Coronary artery (tissue), 2 donors: ENCODE results near the gene CD37.
"Not testable (repeated sequence)": the region's sequence is repeated elsewhere in the genome, so short reads cannot be mapped to it uniquely, and the experiment has no call there.

Source experiments
- DNase-seq: peaks from one replicate; pipeline ENCODE4 v3.0.0-alpha.2; 2017; ENCODE audit warnings: low spot score
- H3K27ac ChIP-seq, 2 donors: fragments of 200-600 bp; sonication (generic); one replicate each; pipeline ENCODE4 v1.5.1; 2016 to 2019
- H3K4me3 ChIP-seq: fragments of 200-600 bp; sonication (generic); 2 replicates; pipeline ENCODE4 v1.5.1; 2016; ENCODE audit warnings: mild to moderate bottlenecking, moderate library complexity
- TF ChIP-seq, protein P1 (sequence below): fragments of 200-600 bp; sonication (generic); IDR thresholded peaks from one replicate; pipeline ENCODE4 v1.5.1; 2019; ENCODE audit warnings: antibody characterized with exemption

Gene CD37

DNA sequence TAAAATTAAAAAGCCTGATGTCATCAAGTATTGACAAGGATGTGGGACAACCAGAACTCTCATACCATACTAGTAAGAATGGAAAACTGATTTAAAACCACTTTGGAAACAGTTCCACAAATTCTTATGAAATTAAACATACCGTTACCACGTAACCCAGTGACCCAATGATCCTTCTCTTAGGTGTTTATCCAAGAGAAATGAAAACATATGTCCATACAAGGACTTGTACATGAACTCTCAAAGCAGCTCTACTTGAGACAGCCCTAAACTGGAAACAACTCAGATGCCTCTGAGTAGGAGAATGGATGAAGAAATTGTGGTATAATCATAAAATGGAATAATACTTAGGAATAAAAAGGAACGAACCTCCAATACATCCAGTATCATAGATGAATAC lies 37.8 kb upstream of the CD37 start:
- Histone ChIP-seq H3K27ac (no peak overlapping the region), H3K4me3 (no peak overlapping the region)
- TF ChIP-seq, protein P1, sequence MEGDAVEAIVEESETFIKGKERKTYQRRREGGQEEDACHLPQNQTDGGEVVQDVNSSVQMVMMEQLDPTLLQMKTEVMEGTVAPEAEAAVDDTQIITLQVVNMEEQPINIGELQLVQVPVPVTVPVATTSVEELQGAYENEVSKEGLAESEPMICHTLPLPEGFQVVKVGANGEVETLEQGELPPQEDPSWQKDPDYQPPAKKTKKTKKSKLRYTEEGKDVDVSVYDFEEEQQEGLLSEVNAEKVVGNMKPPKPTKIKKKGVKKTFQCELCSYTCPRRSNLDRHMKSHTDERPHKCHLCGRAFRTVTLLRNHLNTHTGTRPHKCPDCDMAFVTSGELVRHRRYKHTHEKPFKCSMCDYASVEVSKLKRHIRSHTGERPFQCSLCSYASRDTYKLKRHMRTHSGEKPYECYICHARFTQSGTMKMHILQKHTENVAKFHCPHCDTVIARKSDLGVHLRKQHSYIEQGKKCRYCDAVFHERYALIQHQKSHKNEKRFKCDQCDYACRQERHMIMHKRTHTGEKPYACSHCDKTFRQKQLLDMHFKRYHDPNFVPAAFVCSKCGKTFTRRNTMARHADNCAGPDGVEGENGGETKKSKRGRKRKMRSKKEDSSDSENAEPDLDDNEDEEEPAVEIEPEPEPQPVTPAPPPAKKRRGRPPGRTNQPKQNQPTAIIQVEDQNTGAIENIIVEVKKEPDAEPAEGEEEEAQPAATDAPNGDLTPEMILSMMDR = no peak
- DNase-seq = no peak

DNA sequence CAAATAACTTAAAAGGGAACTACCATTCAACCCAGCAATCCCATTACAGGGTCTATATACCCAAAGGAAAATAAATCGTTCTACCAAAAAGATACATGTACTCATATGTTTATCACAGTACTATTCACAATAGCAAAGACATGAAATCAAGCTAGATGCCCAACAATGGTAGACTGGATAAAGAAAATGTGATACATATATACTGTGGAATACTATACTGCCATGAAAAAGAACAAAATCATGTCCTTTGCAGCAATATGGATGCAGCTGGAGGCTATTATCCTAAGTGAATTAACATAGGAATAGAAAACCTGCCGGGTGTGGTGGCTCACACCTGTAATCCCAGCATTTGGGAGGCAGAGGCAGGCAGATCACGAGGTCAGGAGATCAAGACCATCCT lies 36.6 kb upstream of the CD37 start:
- H3K27ac ChIP-seq, H3K4me3 ChIP-seq, DNase-seq: not testable (repeated sequence)

DNA sequence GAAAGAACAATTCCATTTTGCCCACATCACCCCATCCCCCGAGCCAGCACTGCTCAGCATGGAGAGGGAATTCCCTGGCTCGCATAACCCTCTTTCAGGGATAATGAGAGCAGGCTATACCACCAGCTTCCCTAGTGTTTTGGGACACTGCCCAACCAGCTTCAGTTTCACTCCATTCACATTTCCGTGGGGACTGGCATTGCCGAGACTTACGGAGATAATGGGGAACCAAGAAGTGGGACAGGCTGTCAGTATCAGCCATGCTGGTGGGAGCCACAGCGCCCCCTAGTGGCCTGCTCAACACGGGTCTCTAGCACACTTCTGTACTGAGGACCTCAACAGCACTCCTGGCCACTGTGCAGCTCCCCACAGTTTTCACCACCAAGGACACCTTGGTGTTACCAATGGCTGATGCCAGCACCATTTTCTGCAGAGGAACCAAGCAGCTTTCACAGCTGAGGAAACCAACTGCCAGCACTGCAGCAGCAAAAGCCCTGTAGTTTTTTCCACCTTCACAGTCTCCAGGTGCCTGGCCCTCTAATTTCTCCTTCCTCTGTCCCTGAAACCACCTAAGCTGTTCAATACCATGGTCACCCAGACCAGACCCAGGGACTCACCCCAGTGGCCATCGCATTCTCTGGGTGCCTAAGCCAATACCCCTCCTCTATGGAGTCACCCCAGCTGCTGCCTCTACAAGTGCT lies 33.9 kb upstream of the CD37 start:
- peak overlapping the region; percentile 31 for H3K4me3 ChIP-seq
- no peak overlapping the region for H3K27ac ChIP-seq
- TF ChIP-seq, protein P1 = peak; percentile 68
- no peak for DNase-seq

- TF ChIP-seq, protein P1 = no peak
- no peak overlapping the region for H3K4me3 ChIP-seq
- no peak for DNase-seq
- H3K27ac ChIP-seq = no peak overlapping the region
Observed at GRCh38 chr19:49301866-49302252, 33.3 kb upstream of the CD37 start.

GRCh38 chr19:49306734-49307133 lies 28.5 kb upstream of the CD37 start:
- DNase-seq, H3K4me3 ChIP-seq, H3K27ac ChIP-seq: not testable (repeated sequence)

DNA sequence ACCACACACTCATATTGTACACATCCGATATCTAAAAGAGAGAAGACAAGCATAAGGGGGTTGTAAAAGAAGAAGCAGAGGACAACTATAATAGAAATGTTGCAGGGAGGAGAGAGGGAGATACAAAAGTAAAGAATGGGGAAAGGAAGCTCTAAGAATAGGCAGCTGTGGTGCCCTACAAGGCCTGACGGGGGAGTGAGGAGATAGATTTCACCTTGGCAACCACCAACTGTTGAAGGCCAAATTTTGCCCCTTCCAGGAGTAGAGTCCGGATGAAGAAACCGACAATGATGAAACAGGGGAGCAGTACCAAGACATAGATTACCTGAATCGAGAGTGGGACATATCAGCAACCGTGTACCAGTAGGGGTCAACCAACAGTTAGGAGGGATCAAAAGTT lies 26.1 kb upstream of the CD37 start:
- DNase-seq = no peak
- TF ChIP-seq, protein P1 = no peak
- H3K4me3 ChIP-seq = no peak overlapping the region
- H3K27ac ChIP-seq = no peak overlapping the region

GRCh38 chr19:49315111-49315510 lies 20.1 kb upstream of the CD37 start:
- no peak for DNase-seq

DNA sequence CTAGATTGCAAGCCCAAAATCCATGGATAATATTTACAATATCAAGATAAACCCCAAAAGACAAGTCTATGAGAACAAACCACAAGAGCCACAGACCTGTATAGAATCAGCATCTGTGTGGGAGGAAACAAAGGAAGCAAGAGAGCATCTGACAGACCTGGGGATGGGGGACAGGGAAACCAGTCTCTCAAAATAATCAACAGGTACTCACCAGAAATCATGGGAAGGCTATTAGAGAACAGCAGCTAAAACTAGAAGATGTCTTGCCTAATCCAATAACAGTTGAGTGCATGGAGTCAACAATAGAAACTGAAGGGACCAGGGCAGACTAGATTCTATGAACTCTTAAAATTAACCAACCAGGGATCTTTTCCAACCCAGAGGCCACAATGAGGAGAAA lies 18.9 kb upstream of the CD37 start:
- Histone ChIP-seq H3K4me3 (no peak overlapping the region), H3K27ac (no peak overlapping the region)
- TF ChIP-seq, protein P1 = no peak
- DNase-seq = no peak

More at GRCh38 chr19:49315111-49315510, 20.1 kb upstream of the CD37 start:
- Histone ChIP-seq H3K4me3 (no peak overlapping the region), H3K27ac (no peak overlapping the region)
- TF ChIP-seq, protein P1 = no peak
